Muscle of leg (tissue), 11 donors: ENCODE measurements around the gene MUC20. TPM values are rescaled to one million over a fixed set of nuclear protein-coding genes. Genes with fewer than 3 reads are reported as not detected.

Source experiments
- DNase-seq: peaks from one replicate; pipeline ENCODE4 v3.0.0; 2013
- H3K27ac ChIP-seq: one replicate; pipeline ENCODE4 v1.5.1; 2013; ENCODE audit warnings: mild to moderate bottlenecking, low read length, control low read depth
- H3K27me3 ChIP-seq: one replicate; pipeline ENCODE4 v1.6.1; 2013; ENCODE audit warnings: low read length; ENCODE audit not compliant: control insufficient read depth, insufficient read depth
- H3K36me3 ChIP-seq: one replicate; pipeline ENCODE4 v1.6.1; 2013; ENCODE audit warnings: low read length; ENCODE audit not compliant: control insufficient read depth, insufficient read depth
- H3K4me1 ChIP-seq: one replicate; pipeline ENCODE4 v1.6.1; 2013; ENCODE audit warnings: low read length; ENCODE audit not compliant: control insufficient read depth, insufficient read depth
- H3K4me3 ChIP-seq: one replicate; pipeline ENCODE4 v1.5.1; 2013; ENCODE audit warnings: low read length, control low read depth
- H3K9me3 ChIP-seq: replicated peaks from 2 replicates; pipeline ENCODE4 v1.6.1; 2013; ENCODE audit warnings: low read depth, low read length; ENCODE audit not compliant: control insufficient read depth
- WGBS: methylation state at CpG from one replicate; pipeline ENCODE4 v1.1.5; 2013; ENCODE audit warnings: missing lambda C conversion rate; ENCODE audit not compliant: insufficient coverage; 5-methylcytosine and 5-hydroxymethylcytosine counted together
- polyA plus RNA-seq, 8 donors: library from polyadenylated mRNA; unstranded; fragments of 120-200 nt; gene quantifications; one replicate each; pipeline versions ENCODE4 v1.2.1 to v1.2.3, GENCODE V29; 2013; ENCODE audit warnings: inconsistent platforms in 1 of 8, low replicate concordance in 1 of 8; ENCODE audit not compliant: insufficient read length in 8 of 8, insufficient read depth in 1 of 8
- total RNA-seq: library from RNA; stranded (reverse); fragments of 120-200 nt; gene quantifications from one replicate; pipeline ENCODE4 v1.2.4, GENCODE V29; 2013

MUC20 gene
- total and polyA plus RNA-seq, 9 donors: 0.66 to 12.0 (median 2.8) TPM

- WGBS: 60% methylated on average over 16 of the region's 28 CpGs
- H3K27ac ChIP-seq: peak overlapping the region; percentile 24
- no peaks in the 10 kb centered on the region for H3K36me3 ChIP-seq
- H3K27me3 ChIP-seq: peaks cover 28% of the 10 kb centered on the region
- no peak overlapping the region for H3K4me3 ChIP-seq
- peak; percentile 71 for DNase-seq
- no peaks in the 10 kb centered on the region for H3K9me3 ChIP-seq
- H3K4me1 ChIP-seq: peaks cover 57% of the 10 kb centered on the region
Observed at GRCh38 chr3:195763076-195763830, 42.5 kb downstream of the MUC20 start.

- DNase-seq: no peak
- H3K27me3 ChIP-seq: peaks cover 28% of the 10 kb centered on the region
- peaks cover 52% of the 10 kb centered on the region for H3K4me1 ChIP-seq
- no peak overlapping the region for H3K27ac ChIP-seq
- H3K9me3 ChIP-seq: no peaks in the 10 kb centered on the region
- no peaks in the 10 kb centered on the region for H3K36me3 ChIP-seq
- no peak overlapping the region for H3K4me3 ChIP-seq
- WGBS: 94% methylated on average over 15 of the region's 26 CpGs
Observed at GRCh38 chr3:195763843-195764825, 43.4 kb downstream of the MUC20 start.

DNA sequence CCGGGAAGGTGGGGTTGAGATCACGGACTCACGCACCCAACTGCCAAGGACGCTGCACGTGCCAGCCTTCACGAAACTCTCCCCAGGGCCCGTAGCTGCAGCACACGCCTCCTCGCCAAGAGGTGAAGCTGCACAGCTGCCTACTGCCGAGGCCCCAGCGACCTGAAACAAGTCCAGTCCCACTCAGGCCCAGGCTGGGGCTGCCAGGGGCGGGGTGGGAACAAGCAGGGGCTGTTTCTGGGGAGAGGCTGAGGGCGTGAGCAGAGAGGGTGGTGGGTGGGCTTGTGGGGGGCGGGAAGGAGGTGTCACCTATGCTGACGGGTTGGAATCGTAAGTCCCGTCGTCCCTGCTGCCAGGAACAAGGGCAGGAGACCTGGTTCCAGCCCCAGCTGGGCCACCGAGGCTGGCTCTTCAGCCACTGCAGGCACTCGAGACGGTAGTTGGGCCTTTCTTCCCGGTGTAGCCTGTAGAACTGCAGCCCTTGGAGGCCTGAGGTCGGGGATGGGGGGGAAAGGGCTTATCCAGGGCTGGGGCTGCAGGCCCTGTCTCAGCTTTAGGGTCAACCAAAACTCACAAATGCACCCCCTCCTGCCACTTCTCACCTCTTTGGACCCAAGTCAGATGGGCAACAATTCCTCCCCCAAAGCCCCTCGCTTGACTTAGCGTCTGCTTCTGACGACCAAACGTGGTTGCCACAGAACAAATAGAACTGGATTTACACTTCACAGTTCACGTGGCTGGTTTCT is 44.4 kb downstream of the MUC20 start:
- no peak for DNase-seq
- 73% methylated on average over 27 of the region's 28 CpGs for WGBS
- H3K9me3 ChIP-seq: no peaks in the 10 kb centered on the region
- peaks cover 43% of the 10 kb centered on the region for H3K4me1 ChIP-seq
- H3K27me3 ChIP-seq: peaks cover 28% of the 10 kb centered on the region
- H3K27ac ChIP-seq: no peak overlapping the region
- no peaks in the 10 kb centered on the region for H3K36me3 ChIP-seq
- H3K4me3 ChIP-seq: no peak overlapping the region

GRCh38 chr3:195766671-195767070 is 45.9 kb downstream of the MUC20 start:
- peaks cover 29% of the 10 kb centered on the region for H3K4me1 ChIP-seq
- H3K36me3 ChIP-seq: no peaks in the 10 kb centered on the region
- no peak overlapping the region for H3K27ac ChIP-seq
- peaks cover 20% of the 10 kb centered on the region for H3K27me3 ChIP-seq
- DNase-seq: no peak
- WGBS: 96% methylated on average over 6 of the region's 14 CpGs
- H3K4me3 ChIP-seq: no peak overlapping the region
- H3K9me3 ChIP-seq: no peaks in the 10 kb centered on the region

- H3K36me3 ChIP-seq: no peaks in the 10 kb centered on the region
- no peak overlapping the region for H3K4me3 ChIP-seq
- peaks cover 21% of the 10 kb centered on the region for H3K4me1 ChIP-seq
- no peaks in the 10 kb centered on the region for H3K9me3 ChIP-seq
- DNase-seq: no peak
- WGBS: 29% methylated on average over 3 of the region's 10 CpGs
- H3K27ac ChIP-seq: no peak overlapping the region
- peaks cover 13% of the 10 kb centered on the region for H3K27me3 ChIP-seq
Observed at GRCh38 chr3:195767792-195768191, 47.0 kb downstream of the MUC20 start.

DNA sequence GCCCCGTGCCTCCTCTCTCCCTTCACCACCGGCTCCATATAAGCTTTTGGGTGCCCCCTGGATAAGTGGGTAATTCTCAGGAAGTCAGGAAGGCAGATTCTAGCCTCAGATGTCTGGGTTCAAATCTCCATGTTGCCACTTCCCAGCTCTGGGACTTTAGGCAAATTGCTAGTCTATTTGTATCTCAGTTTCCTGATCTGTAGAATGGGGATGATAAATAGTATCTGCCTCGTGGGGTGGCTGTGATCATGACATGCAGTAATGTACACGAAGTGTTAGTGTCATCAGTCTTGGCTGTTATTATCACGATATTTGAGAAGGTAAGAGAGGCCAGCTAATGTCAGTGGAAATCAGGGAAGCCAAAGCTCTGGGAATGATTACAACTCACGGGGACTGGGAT is 47.6 kb downstream of the MUC20 start:
- DNase-seq: no peak
- Histone ChIP-seq H3K4me3 (no peak overlapping the region), H3K4me1 (peaks cover 16% of the 10 kb centered on the region), H3K36me3 (no peaks in the 10 kb centered on the region), H3K27me3 (peaks cover 7% of the 10 kb centered on the region), H3K27ac (no peak overlapping the region), H3K9me3 (no peaks in the 10 kb centered on the region)
- WGBS: 48% methylated on average over 4 of the region's 6 CpGs

DNA sequence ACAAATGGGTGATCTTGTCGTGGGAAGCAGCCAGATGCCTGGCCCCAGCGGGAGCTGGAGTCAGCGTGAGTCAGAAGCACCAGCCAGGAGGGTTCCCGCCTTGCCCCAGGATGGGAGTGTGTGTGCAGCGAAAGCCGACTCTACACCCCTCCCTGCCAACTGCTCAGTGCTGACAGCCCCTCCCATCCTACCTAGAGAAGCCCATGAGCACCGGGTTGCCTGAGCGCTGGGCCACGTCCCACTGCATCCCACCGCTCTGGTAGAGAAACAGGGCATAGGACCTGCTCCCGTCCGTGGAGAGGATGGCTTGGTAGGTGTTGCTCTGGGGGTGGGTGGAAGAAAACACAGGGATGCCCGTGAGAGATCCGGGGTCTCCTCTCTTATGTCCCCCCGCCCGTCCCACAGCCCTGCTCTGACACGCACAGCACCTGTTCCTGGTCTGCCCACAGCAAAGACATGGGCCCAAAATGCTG is 48.1 kb downstream of the MUC20 start:
- no peak overlapping the region for H3K27ac ChIP-seq
- DNase-seq: no peak
- no peak overlapping the region for H3K4me3 ChIP-seq
- H3K4me1 ChIP-seq: peaks cover 12% of the 10 kb centered on the region
- no peaks in the 10 kb centered on the region for H3K36me3 ChIP-seq
- H3K27me3 ChIP-seq: peaks cover 2% of the 10 kb centered on the region
- 59% methylated on average over 5 of the region's 17 CpGs for WGBS
- H3K9me3 ChIP-seq: no peaks in the 10 kb centered on the region

- WGBS: 96% methylated on average over 8 of the region's 10 CpGs
- Histone ChIP-seq H3K27me3 (no peaks in the 10 kb centered on the region), H3K27ac (no peak overlapping the region), H3K9me3 (no peaks in the 10 kb centered on the region), H3K4me3 (no peak overlapping the region), H3K4me1 (peaks cover 5% of the 10 kb centered on the region), H3K36me3 (no peaks in the 10 kb centered on the region)
- no peak for DNase-seq
Observed at GRCh38 chr3:195769551-195769950, 48.8 kb downstream of the MUC20 start.

GRCh38 chr3:195770081-195770840 is 49.5 kb downstream of the MUC20 start:
- Histone ChIP-seq H3K4me3 (no peak overlapping the region), H3K27me3 (no peaks in the 10 kb centered on the region), H3K27ac (no peak overlapping the region), H3K4me1 (no peaks in the 10 kb centered on the region), H3K9me3 (no peaks in the 10 kb centered on the region), H3K36me3 (no peaks in the 10 kb centered on the region)
- no peak for DNase-seq
- 90% methylated on average over 15 of the region's 16 CpGs for WGBS
